ENCODE results near the gene LRRC31. TPM values are rescaled to one million over a fixed set of nuclear protein-coding genes. Genes with fewer than 3 reads are reported as not detected.

LRRC31 gene
- total and polyA plus RNA-seq, 4 donors, result 0.53 to 5.3 (median 1.7) TPM

DNA sequence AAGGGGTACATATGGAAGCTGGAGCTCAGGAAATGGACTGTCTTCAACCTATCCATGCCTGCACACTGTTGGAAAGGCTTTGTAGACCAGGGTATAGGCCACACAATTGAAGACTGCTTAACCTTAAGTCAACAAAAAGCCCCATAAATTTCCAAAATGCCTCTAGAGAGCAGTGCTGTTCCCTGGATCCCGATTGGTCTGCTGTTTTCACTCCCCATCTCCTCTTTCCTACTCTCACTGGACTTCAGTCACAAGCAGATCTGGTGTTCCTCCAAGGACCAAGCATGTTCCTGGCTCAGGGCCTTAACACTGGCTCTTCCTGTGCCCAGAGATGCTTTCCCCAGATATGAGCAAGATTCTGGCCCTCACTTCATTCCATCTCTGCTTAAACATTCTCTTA lies 34.2 kb downstream of the LRRC31 start (continued):
- TF ChIP-seq, protein P1, sequence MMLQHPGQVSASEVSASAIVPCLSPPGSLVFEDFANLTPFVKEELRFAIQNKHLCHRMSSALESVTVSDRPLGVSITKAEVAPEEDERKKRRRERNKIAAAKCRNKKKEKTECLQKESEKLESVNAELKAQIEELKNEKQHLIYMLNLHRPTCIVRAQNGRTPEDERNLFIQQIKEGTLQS (IDR thresholded peaks at IDR 0.05), result no peak

DNA sequence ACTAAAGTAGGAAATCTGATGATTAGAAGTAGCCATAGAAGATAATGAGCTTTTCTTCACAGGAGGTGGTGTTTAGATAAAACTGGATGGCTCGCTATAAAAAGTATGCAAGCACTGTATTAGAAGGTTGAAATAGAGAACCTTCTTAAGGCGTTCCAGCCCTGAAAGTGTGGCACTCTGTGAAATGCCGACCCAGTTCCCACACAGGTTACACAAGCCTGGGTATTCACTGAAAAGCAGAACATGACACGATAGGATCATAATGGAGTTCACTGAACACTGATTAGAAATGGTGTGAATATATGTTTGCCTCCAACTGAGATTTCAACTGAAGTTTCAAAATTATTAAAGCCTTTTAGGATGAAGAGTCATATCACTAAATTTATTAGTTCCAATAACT lies 42.0 kb downstream of the LRRC31 start:
- no peak for DNase-seq (ENCODE audit: low spot score)
- H3K4me1 ChIP-seq (ENCODE audit: control insufficient read depth in 4 of 4, insufficient read depth in 4 of 4, low read length in 3 of 4), result peaks cover 0 to 6% (median 0%) of the 10 kb centered on the region in 4 donors
- H3K4me3 ChIP-seq (ENCODE audit: low read depth in 1 of 3, low read length in 3 of 3), result no peak overlapping the region
- WGBS, result 84% methylated on average over 4 of the region's 4 CpGs
- H3K9ac ChIP-seq (ENCODE audit: low read depth in 1 of 2, low read length in 2 of 2), result no peak overlapping the region
- no peak overlapping the region for H3K27ac ChIP-seq (ENCODE audit: low read depth in 1 of 2, low read length in 2 of 2)
- H3K9me3 ChIP-seq (ENCODE audit: control insufficient read depth in 4 of 4, low read length in 3 of 4), result no peaks in the 10 kb centered on the region
- H3K27me3 ChIP-seq (ENCODE audit: control insufficient read depth in 4 of 4, insufficient read depth in 4 of 4, low read length in 3 of 4), result no peaks in the 10 kb centered on the region
- H3K36me3 ChIP-seq (ENCODE audit: control insufficient read depth in 4 of 4, insufficient read depth in 3 of 4, low read depth in 1 of 4, low read length in 3 of 4), result no peaks in the 10 kb centered on the region
- TF ChIP-seq HNF4G (IDR thresholded peaks at IDR 0.05), result no peak
- TF ChIP-seq, protein P2, sequence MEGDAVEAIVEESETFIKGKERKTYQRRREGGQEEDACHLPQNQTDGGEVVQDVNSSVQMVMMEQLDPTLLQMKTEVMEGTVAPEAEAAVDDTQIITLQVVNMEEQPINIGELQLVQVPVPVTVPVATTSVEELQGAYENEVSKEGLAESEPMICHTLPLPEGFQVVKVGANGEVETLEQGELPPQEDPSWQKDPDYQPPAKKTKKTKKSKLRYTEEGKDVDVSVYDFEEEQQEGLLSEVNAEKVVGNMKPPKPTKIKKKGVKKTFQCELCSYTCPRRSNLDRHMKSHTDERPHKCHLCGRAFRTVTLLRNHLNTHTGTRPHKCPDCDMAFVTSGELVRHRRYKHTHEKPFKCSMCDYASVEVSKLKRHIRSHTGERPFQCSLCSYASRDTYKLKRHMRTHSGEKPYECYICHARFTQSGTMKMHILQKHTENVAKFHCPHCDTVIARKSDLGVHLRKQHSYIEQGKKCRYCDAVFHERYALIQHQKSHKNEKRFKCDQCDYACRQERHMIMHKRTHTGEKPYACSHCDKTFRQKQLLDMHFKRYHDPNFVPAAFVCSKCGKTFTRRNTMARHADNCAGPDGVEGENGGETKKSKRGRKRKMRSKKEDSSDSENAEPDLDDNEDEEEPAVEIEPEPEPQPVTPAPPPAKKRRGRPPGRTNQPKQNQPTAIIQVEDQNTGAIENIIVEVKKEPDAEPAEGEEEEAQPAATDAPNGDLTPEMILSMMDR (IDR thresholded peaks at IDR 0.05; ENCODE audit: low read depth, low read length, missing input control), result no peak
- no peak for TF ChIP-seq HNF4A (conservative IDR thresholded peaks at IDR 0.05)
- no peak for TF ChIP-seq EGR1 (IDR thresholded peaks at IDR 0.05; ENCODE audit: low read depth in 2 of 2)
- TF ChIP-seq JUND (IDR thresholded peaks at IDR 0.05), result no peak
- TF ChIP-seq, protein P3, sequence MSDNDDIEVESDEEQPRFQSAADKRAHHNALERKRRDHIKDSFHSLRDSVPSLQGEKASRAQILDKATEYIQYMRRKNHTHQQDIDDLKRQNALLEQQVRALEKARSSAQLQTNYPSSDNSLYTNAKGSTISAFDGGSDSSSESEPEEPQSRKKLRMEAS (IDR thresholded peaks at IDR 0.05), result no peak
- no peak for TF ChIP-seq YY1 (IDR thresholded peaks at IDR 0.05)

DNA sequence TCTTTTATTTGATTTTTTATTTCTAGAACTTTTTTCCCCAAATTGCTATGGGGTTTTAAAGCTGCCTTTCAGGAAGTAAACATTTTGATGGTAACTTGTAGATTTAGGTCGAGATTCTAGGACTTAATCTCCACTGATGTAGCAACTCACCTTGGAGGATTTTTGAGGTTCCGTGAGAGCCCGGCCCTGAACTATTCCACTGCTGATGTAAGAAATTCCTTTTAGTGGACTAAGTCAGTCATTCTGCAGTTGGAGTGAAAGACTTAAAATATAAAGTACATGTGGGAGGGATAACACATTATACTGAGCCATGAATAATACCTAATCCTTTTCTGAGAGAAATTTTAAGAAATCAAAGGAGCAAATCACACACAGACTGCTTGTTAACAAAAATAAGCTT lies 44.4 kb downstream of the LRRC31 start:
- Histone ChIP-seq H3K27me3 (ENCODE audit: control insufficient read depth in 4 of 4, insufficient read depth in 4 of 4, low read length in 3 of 4) (no peaks in the 10 kb centered on the region), H3K4me1 (ENCODE audit: control insufficient read depth in 4 of 4, insufficient read depth in 4 of 4, low read length in 3 of 4) (peaks cover 0 to 6% (median 0%) of the 10 kb centered on the region in 4 donors), H3K9ac (ENCODE audit: low read depth in 1 of 2, low read length in 2 of 2) (no peak overlapping the region), H3K36me3 (ENCODE audit: control insufficient read depth in 4 of 4, insufficient read depth in 3 of 4, low read depth in 1 of 4, low read length in 3 of 4) (no peaks in the 10 kb centered on the region), H3K9me3 (ENCODE audit: control insufficient read depth in 4 of 4, low read length in 3 of 4) (no peaks in the 10 kb centered on the region), H3K27ac (ENCODE audit: low read depth in 1 of 2, low read length in 2 of 2) (no peak overlapping the region), H3K4me3 (ENCODE audit: low read depth in 1 of 3, low read length in 3 of 3) (no peak overlapping the region)
- TF ChIP-seq RAD21 (IDR thresholded peaks at IDR 0.05), result no peak
- TF ChIP-seq NR2F2 (IDR thresholded peaks at IDR 0.05), result no peak
- TF ChIP-seq FOXA1 (IDR thresholded peaks at IDR 0.05), result no peak
- no peak for TF ChIP-seq YY1 (IDR thresholded peaks at IDR 0.05)
- TF ChIP-seq, protein P4, sequence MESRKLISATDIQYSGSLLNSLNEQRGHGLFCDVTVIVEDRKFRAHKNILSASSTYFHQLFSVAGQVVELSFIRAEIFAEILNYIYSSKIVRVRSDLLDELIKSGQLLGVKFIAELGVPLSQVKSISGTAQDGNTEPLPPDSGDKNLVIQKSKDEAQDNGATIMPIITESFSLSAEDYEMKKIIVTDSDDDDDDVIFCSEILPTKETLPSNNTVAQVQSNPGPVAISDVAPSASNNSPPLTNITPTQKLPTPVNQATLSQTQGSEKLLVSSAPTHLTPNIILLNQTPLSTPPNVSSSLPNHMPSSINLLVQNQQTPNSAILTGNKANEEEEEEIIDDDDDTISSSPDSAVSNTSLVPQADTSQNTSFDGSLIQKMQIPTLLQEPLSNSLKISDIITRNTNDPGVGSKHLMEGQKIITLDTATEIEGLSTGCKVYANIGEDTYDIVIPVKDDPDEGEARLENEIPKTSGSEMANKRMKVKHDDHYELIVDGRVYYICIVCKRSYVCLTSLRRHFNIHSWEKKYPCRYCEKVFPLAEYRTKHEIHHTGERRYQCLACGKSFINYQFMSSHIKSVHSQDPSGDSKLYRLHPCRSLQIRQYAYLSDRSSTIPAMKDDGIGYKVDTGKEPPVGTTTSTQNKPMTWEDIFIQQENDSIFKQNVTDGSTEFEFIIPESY (IDR thresholded peaks at IDR 0.05), result no peak
- TF ChIP-seq, protein P5, sequence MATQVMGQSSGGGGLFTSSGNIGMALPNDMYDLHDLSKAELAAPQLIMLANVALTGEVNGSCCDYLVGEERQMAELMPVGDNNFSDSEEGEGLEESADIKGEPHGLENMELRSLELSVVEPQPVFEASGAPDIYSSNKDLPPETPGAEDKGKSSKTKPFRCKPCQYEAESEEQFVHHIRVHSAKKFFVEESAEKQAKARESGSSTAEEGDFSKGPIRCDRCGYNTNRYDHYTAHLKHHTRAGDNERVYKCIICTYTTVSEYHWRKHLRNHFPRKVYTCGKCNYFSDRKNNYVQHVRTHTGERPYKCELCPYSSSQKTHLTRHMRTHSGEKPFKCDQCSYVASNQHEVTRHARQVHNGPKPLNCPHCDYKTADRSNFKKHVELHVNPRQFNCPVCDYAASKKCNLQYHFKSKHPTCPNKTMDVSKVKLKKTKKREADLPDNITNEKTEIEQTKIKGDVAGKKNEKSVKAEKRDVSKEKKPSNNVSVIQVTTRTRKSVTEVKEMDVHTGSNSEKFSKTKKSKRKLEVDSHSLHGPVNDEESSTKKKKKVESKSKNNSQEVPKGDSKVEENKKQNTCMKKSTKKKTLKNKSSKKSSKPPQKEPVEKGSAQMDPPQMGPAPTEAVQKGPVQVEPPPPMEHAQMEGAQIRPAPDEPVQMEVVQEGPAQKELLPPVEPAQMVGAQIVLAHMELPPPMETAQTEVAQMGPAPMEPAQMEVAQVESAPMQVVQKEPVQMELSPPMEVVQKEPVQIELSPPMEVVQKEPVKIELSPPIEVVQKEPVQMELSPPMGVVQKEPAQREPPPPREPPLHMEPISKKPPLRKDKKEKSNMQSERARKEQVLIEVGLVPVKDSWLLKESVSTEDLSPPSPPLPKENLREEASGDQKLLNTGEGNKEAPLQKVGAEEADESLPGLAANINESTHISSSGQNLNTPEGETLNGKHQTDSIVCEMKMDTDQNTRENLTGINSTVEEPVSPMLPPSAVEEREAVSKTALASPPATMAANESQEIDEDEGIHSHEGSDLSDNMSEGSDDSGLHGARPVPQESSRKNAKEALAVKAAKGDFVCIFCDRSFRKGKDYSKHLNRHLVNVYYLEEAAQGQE (IDR thresholded peaks at IDR 0.05), result no peak
- no peak for DNase-seq (ENCODE audit: low spot score)
- 83% methylated on average over 3 of the region's 3 CpGs for whole genome bisulfite sequencing
